ENCODE data around the gene BCL2L1.
A peak's percentile ranks its signal among the peaks of the same experiment; 100 is the strongest.
"Not testable (repeated sequence)": the region's sequence is repeated elsewhere in the genome, so short reads cannot be mapped to it uniquely, and the experiment has no call there.

The BCL2L1 gene

GRCh38 chr20:31722257-31723068 is at the start of gene BCL2L1:
Gene BCL2L1, minus strand, starts transcription at chr20:31722868. Its CDS starts 650 bp downstream, at chr20:31722218.
- DNase-seq: peak; percentile 86

DNA sequence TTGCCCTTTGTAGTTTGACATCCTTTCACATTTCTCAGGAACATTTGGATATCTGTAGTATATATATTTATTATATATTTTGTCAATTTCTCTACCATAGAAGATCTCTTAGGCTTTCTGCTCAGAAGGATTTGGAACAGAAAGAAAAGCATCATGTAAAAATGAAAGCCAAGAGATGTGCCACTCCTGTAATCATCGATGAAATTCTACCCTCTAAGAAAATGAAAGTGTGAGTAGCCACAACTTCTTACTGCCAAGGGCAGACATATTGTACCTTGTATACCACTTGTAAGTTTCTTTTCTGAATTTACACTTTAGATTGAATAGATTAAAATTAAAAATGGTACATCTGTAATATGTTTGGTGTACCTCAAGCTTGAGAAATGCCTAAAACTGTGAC is 47.6 kb upstream of the BCL2L1 start:
- no peak for DNase-seq

GRCh38 chr20:31769681-31770080 is 47.0 kb upstream of the BCL2L1 start:
- no peak for DNase-seq

- no peak for DNase-seq
These were observed 45.1 kb upstream of the BCL2L1 start for GRCh38 chr20:31767805-31768204.

GRCh38 chr20:31764641-31765305 is 42.1 kb upstream of the BCL2L1 start:
- DNase-seq: peak; percentile 58

DNA sequence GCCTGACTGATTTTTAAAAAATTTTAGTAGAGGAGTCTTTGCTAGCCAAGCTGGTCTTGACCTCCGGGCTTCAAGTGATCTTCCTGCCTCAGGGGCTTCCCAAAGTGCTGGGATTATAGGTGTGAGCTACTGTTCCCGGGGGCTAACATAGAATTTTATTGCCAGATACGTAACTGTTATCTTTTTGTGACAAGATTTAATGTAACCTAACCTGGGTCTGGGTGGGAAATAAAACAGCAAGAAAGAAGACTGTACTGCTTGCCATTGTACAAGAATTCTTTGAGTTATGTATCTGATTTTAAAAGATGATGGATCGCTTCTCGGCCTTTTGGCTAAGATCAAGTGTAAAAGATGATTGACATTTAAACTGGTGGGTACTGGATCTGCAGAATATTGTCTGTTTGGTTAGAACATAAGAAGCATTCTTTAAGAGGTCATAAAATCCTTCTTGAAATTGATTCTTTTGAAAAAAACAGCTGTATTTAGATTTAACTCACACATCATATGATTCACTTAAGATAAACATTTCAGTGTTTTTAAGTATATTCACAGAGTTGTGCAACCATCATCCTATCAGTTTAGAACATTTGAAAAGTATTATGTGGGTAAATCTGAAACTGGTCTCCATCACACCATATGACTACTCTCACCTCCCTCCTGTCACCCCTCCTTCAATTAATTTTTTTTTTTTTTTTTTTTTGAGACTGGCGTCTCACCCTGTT is 38.0 kb upstream of the BCL2L1 start:
- DNase-seq: peak; percentile 50

- no peak for DNase-seq
These were observed 37.3 kb upstream of the BCL2L1 start for GRCh38 chr20:31759836-31760518.

- DNase-seq: no peak
These were observed 36.3 kb upstream of the BCL2L1 start for GRCh38 chr20:31758991-31759390.

GRCh38 chr20:31758521-31758920 is 35.9 kb upstream of the BCL2L1 start:
- DNase-seq: no peak

GRCh38 chr20:31757254-31757653 is 34.6 kb upstream of the BCL2L1 start:
- no peak for DNase-seq

GRCh38 chr20:31751126-31751525 is 28.5 kb upstream of the BCL2L1 start:
- DNase-seq: peak; percentile 60

DNA sequence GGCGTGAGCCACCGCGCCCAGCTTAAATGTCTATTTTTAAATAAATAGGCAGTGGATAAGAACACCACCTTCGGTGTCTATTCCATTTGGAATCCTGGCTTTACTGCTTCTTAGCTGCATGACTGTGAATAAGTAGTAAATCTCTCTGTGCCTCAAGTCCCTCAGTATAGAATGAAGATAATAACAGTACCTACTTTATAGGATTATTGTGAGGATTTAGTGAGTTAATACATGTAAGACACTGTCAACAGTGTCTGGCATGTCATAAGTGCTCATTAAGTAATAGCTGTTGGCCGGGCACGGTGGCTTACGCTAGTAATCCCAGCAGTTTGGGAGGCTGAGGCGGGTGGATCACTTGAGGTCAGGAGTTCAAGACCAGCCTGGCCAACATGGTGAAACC is 26.6 kb upstream of the BCL2L1 start:
- DNase-seq: no peak

- DNase-seq: no peak
These were observed 25.0 kb upstream of the BCL2L1 start for GRCh38 chr20:31747640-31748039.

DNA sequence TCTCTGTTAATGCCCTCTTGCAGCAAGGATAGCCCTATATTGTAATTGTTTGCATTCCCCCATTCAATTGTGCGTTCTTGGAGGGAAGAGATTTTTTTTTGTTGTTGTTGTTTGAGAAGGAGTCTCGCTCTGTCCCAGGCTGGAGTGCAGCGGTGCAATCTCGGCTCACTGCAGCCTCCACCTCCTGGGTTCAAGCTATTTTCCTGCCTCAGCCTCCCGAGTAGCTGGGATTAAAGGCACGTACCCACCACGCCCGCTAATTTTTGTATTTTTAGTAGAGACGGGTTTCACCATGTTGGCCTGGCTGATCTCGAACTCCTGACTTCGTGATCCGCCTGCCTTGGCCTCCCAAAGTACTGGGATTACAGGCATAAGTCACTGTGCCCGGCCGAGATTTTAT is 24.4 kb upstream of the BCL2L1 start:
- DNase-seq: not testable (repeated sequence)

GRCh38 chr20:31746068-31746878 is 23.6 kb upstream of the BCL2L1 start:
- DNase-seq: no peak

GRCh38 chr20:31740656-31741323 is 18.1 kb upstream of the BCL2L1 start:
- DNase-seq: no peak

- peak; percentile 76 for DNase-seq
These were observed 17.5 kb upstream of the BCL2L1 start for GRCh38 chr20:31740208-31740607.

DNA sequence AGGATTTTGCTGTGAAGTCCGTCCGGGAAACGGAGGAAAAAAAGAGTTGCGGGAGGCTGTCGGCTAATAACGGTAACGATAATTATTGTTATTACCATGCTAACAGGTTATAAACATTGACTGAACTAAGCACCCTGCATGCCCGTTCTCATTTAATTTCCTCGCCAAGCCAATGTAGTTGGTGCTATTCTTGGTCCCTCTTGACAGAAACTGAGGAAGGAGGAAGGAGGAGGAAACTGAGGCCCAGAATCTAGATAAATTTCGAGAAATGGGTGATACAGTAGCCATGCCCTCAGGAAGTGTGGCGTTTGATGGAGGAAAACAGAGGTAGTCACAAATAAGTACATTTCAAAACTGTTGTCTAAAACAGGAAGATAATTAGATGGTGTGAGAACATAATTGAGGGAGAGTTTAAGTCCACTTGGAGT is 16.9 kb upstream of the BCL2L1 start:
- DNase-seq: no peak

DNA sequence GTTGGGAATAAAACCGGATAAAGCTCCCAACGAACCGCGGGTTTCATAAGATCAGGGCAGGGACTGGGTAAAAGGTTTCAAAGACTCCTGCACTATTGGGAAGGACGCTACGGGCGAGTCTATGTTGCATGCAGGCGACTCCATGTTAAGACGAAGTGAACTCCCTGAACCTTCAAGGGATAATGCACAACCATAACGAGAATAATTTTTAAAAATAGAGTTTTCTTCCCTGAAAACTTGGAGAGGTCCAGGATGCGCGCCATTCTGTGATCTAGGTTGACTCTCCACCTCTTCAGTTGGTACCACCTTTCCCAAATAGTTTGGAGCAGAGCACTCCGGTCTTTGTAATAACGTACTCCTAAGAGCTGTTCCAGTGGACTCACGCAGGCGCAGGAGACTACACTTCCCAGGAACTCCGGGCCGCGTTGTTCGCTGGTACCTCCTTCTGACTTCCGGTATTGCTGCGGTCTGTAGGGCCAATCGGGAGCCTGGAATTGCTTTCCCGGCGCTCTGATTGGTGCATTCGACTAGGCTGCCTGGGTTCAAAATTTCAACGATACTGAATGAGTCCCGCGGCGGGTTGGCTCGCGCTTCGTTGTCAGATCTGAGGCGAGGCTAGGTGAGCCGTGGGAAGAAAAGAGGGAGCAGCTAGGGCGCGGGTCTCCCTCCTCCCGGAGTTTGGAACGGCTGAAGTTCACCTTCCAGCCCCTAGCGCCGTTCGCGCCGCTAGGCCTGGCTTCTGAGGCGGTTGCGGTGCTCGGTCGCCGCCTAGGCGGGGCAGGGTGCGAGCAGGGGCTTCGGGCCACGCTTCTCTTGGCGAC is 16.3 kb upstream of the BCL2L1 start, which contains the start of gene TPX2:
TSS of gene TPX2 (plus strand) at position 562 of the 821 bp plus-strand sequence. CDS start 18,187 bp downstream, outside the sequence.
- peak; percentile 98 for DNase-seq

DNA sequence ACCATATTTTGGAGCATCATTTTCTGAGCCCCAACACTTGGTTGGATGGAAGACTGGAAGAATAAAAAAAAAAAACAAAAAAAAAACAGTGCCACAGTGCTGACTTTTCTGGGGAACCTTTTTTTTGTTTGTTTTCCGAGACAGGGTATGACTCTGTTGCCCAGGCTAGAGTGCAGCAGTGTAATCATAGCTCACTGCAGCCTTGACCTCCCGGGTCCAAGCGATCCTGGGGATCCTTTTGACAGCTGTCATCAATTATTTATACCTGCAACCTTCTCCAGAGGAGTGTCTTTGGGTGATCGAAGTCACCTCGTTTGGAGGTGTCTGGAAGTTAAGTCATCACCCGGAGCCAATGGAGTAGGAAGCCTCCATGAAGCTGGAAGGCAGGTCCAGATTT is 8.7 kb upstream of the BCL2L1 start:
- no peak for DNase-seq

Data from EL (cell line).